ENCODE measurements around the gene ADAMTS17.

GRCh38 chr15:100193277-100193860, 148.4 kb downstream of the ADAMTS17 start:
- TF ChIP-seq CTCF (IDR thresholded peaks at IDR 0.05) (no peak), POLR2A (IDR thresholded peaks at IDR 0.05) (no peak), EP300 (IDR thresholded peaks at IDR 0.05; ENCODE audit: low read depth) (no peak)
